H1 (cell line): ENCODE results near the gene ALPI. TPM values are rescaled to one million over a fixed set of nuclear protein-coding genes. Genes with fewer than 3 reads are reported as not detected.
A peak's percentile ranks its signal among the peaks of the same experiment; 100 is the strongest.

Experiments
- CTCF ChIA-PET: fragments of 300-600 bp; sonication (Branson Sonifier 250); formaldehyde crosslinking; loops from one replicate; lab custom pipeline; 2021; ENCODE audit not compliant: partially characterized antibody; lab: Charles Lee
- POLR2A ChIA-PET: fragments of 300-600 bp; sonication (Branson Sonifier 250); formaldehyde crosslinking; loops from one replicate; lab custom pipeline; 2021; ENCODE audit warnings: inconsistent platforms; ENCODE audit not compliant: partially characterized antibody; lab: Charles Lee
- DNase-seq, 2 experiments: peaks; one replicate each; pipeline versions ENCODE4 v3.0.0 to v3.0.0-alpha.2; 2010 to 2022; ENCODE audit warnings: low spot score in 2 of 2, low read depth in 1 of 2, mixed read lengths in 1 of 2
- FAIRE-seq: peaks from 2 replicates; lab custom pipeline; 2011; peaks lifted over from hg19 to GRCh38; lab: Jason Lieb, UNC
- H2AFZ ChIP-seq: 2 replicates; pipeline ENCODE4 v1.8.1; 2012; ENCODE audit warnings: low read length, inconsistent platforms
- H2AK5ac ChIP-seq: 2 replicates; pipeline ENCODE4 v1.6.1; 2013; ENCODE audit warnings: low read depth, low read length
- H2BK120ac ChIP-seq: replicated peaks from 2 replicates; pipeline ENCODE3; 2013; ENCODE audit warnings: low read depth, low read length, inconsistent platforms
- H2BK12ac ChIP-seq: 2 replicates; pipeline ENCODE4 v1.6.1; 2013; ENCODE audit warnings: low read depth, low read length
- H2BK15ac ChIP-seq: 2 replicates; pipeline ENCODE4 v1.6.1; 2013; ENCODE audit warnings: low read length
- H2BK20ac ChIP-seq: 2 replicates; pipeline ENCODE4 v1.6.1; 2013; ENCODE audit warnings: low read length
- H2BK5ac ChIP-seq: 2 replicates; pipeline ENCODE4 v1.6.1; 2013; ENCODE audit warnings: low read depth, low read length
- H3K14ac ChIP-seq: 2 replicates; pipeline ENCODE4 v1.6.1; 2013; ENCODE audit warnings: inconsistent platforms; ENCODE audit not compliant: insufficient read length
- H3K18ac ChIP-seq: 2 replicates; pipeline ENCODE4 v1.6.1; 2013; ENCODE audit warnings: low read length; ENCODE audit errors: extremely low read depth
- H3K23ac ChIP-seq: 2 replicates; pipeline ENCODE4 v1.6.1; 2013; ENCODE audit warnings: inconsistent platforms; ENCODE audit not compliant: insufficient read length
- H3K23me2 ChIP-seq: 2 replicates; pipeline ENCODE4 v1.6.1; 2013; ENCODE audit warnings: low read depth, low read length
- H3K27ac ChIP-seq: 2 replicates; pipeline ENCODE4 v1.6.1; 2011; ENCODE audit warnings: low read depth, low read length, inconsistent platforms
- H3K27me3 ChIP-seq, 4 experiments: replicated peaks in 1 of 4; 1 replicate in 1 of 4; 2 replicates in 3 of 4; pipeline versions ENCODE4 v1.6.1 to v1.8.1; 2011 to 2013; ENCODE audit warnings: low read length in 3 of 4, mild to moderate bottlenecking in 3 of 4, inconsistent platforms in 2 of 4, mixed read lengths in 2 of 4, moderate library complexity in 1 of 4; ENCODE audit not compliant: control insufficient read depth in 3 of 4, insufficient read depth in 3 of 4; ENCODE audit errors: extremely low read depth in 1 of 4
- H3K36me3 ChIP-seq, 4 experiments: 2 replicates each; pipeline versions ENCODE4 v1.6.1 to v1.8.1; 2011 to 2013; ENCODE audit warnings: mild to moderate bottlenecking in 4 of 4, low read length in 3 of 4, moderate library complexity in 2 of 4, control low read depth in 1 of 4, inconsistent platforms in 1 of 4; ENCODE audit not compliant: insufficient read depth in 4 of 4, control insufficient read depth in 2 of 4
- H3K4ac ChIP-seq: replicated peaks from 2 replicates; pipeline ENCODE3; 2013; ENCODE audit warnings: low read length, low read depth, mixed read lengths, inconsistent platforms; ENCODE audit not compliant: insufficient read length
- H3K4me1 ChIP-seq, 4 experiments: replicated peaks in 1 of 4; 1 replicate in 1 of 4; 2 replicates in 3 of 4; pipeline versions ENCODE4 v1.6.1 to v1.8.1; 2011 to 2013; ENCODE audit warnings: low read length in 3 of 4, inconsistent platforms in 2 of 4, mixed read lengths in 1 of 4; ENCODE audit not compliant: insufficient read depth in 4 of 4, control insufficient read depth in 3 of 4
- H3K4me2 ChIP-seq, 2 experiments: 2 replicates each; pipeline versions ENCODE4 v1.6.1 to v1.8.1; 2011 to 2013; ENCODE audit warnings: low read depth in 2 of 2, low read length in 2 of 2, control low read depth in 1 of 2, inconsistent platforms in 1 of 2, mild to moderate bottlenecking in 1 of 2; ENCODE audit not compliant: insufficient read depth in 1 of 2
- H3K4me3 ChIP-seq, 4 experiments: fragments of 200-600, 300-600 bp in 1 of 4; sonication (generic), shearing (Covaris generic), sonication (Bioruptor Twin) in 1 of 4; 2 replicates each; pipeline versions ENCODE4 v1.5.1 to v1.8.1; 2011 to 2016; ENCODE audit warnings: low read length in 4 of 4, low read depth in 3 of 4, control low read depth in 2 of 4, inconsistent platforms in 2 of 4, mild to moderate bottlenecking in 2 of 4, mixed read lengths in 1 of 4, moderate library complexity in 1 of 4; ENCODE audit not compliant: insufficient read depth in 2 of 4; ENCODE audit errors: extremely low read depth in 1 of 4
- H3K56ac ChIP-seq: replicated peaks from 2 replicates; pipeline ENCODE3; 2013; ENCODE audit warnings: low read depth, mild to moderate bottlenecking, mixed read lengths, low read length, inconsistent platforms; ENCODE audit not compliant: insufficient read length
- H3K79me1 ChIP-seq: 2 replicates; pipeline ENCODE4 v1.6.1; 2013; ENCODE audit warnings: low read depth, low read length, control low read depth
- H3K79me2 ChIP-seq, 2 experiments: 2 replicates each; pipeline versions ENCODE4 v1.6.1 to v1.8.1; 2012 to 2013; ENCODE audit warnings: low read length in 2 of 2, mild to moderate bottlenecking in 2 of 2, inconsistent platforms in 1 of 2; ENCODE audit not compliant: insufficient read depth in 2 of 2, control insufficient read depth in 1 of 2
- H3K9ac ChIP-seq, 4 experiments: replicated peaks in 1 of 4; 1 replicate in 1 of 4; 2 replicates in 3 of 4; pipeline versions ENCODE4 v1.6.1 to v1.8.1; 2011 to 2013; ENCODE audit warnings: low read depth in 3 of 4, low read length in 3 of 4, control low read depth in 2 of 4, mild to moderate bottlenecking in 2 of 4, moderate library complexity in 2 of 4, inconsistent platforms in 1 of 4; ENCODE audit errors: extremely low read depth in 1 of 4
- H3K9me3 ChIP-seq, 2 experiments: 2 replicates each; pipeline versions ENCODE4 v1.6.1 to v1.8.1; 2012 to 2013; ENCODE audit warnings: mild to moderate bottlenecking in 2 of 2, moderate library complexity in 2 of 2, control low read depth in 1 of 2, inconsistent platforms in 1 of 2, low read depth in 1 of 2, low read length in 1 of 2, mixed read lengths in 1 of 2; ENCODE audit not compliant: insufficient read depth in 2 of 2
- H4K20me1 ChIP-seq, 2 experiments: replicated peaks in 1 of 2; 2 replicates each; pipeline versions ENCODE3 to v1.8.1; 2011 to 2013; ENCODE audit warnings: inconsistent platforms in 2 of 2, low read length in 2 of 2, mild to moderate bottlenecking in 1 of 2; ENCODE audit not compliant: insufficient read depth in 2 of 2, control insufficient read depth in 1 of 2
- H4K5ac ChIP-seq: 2 replicates; pipeline ENCODE4 v1.6.1; 2013; ENCODE audit warnings: low read length, low read depth, mixed read lengths, inconsistent platforms; ENCODE audit not compliant: insufficient read length
- H4K8ac ChIP-seq: 2 replicates; pipeline ENCODE4 v1.8.0; 2013; ENCODE audit warnings: mild to moderate bottlenecking, moderate library complexity, low read length, inconsistent platforms; ENCODE audit not compliant: insufficient read depth; ENCODE audit errors: extremely low read depth
- H4K91ac ChIP-seq: replicated peaks from 2 replicates; pipeline ENCODE3; 2013; ENCODE audit warnings: low read length, mixed read lengths, inconsistent platforms; ENCODE audit not compliant: insufficient read length
- CBX8 ChIP-seq: fragments of 300-800, 300-1000 bp; sonication (generic); IDR thresholded peaks from 2 replicates; pipeline ENCODE4 v1.7.1; 2016; ENCODE audit warnings: low read depth, low read length, borderline replicate concordance
- CHD2 ChIP-seq: IDR thresholded peaks from 2 replicates; pipeline ENCODE4 v1.6.1; 2012; ENCODE audit warnings: low read length, improper control_type of control experiment
- JUND ChIP-seq: IDR thresholded peaks from 2 replicates; pipeline ENCODE4 v1.6.1; 2011; ENCODE audit warnings: mild to moderate bottlenecking, improper control_type of control experiment, low read length
- KDM4A ChIP-seq: IDR thresholded peaks from one replicate; pipeline ENCODE4 v1.7.1; 2012; ENCODE audit warnings: low read depth, mild to moderate bottlenecking, moderate library complexity, low read length, inconsistent platforms; ENCODE audit not compliant: severe bottlenecking
- POU5F1 ChIP-seq: IDR thresholded peaks from 2 replicates; pipeline ENCODE4 v1.6.1; 2011; ENCODE audit warnings: low read depth, mild to moderate bottlenecking, low read length, moderate library complexity
- RBBP5 ChIP-seq: IDR thresholded peaks from 2 replicates; pipeline ENCODE4 v1.7.1; 2012; ENCODE audit warnings: low read depth, mild to moderate bottlenecking, inconsistent platforms, low read length, moderate library complexity, borderline replicate concordance
- RFX5 ChIP-seq: IDR thresholded peaks from 2 replicates; pipeline ENCODE4 v1.6.1; 2011; ENCODE audit warnings: low read depth, low read length, improper control_type of control experiment, borderline replicate concordance
- SP1 ChIP-seq: IDR thresholded peaks from 2 replicates; pipeline ENCODE4 v1.6.1; 2011; ENCODE audit warnings: low read depth, low read length
- SRF ChIP-seq: IDR thresholded peaks from 2 replicates; pipeline ENCODE4 v1.6.1; 2011; ENCODE audit warnings: mild to moderate bottlenecking, low read depth, low read length, moderate library complexity
- ZNF274 ChIP-seq: IDR thresholded peaks from 2 replicates; pipeline ENCODE4 v1.7.0; 2012; ENCODE audit warnings: low read length, borderline replicate concordance; ENCODE audit errors: extremely low read depth
- WGBS, 2 experiments: shearing (Covaris generic) in 1 of 2; methylation state at CpG; one replicate each; pipeline versions ENCODE4 v1.1.6 to v1.1.7; 2013 to 2015; ENCODE audit warnings: low lambda C conversion rate in 2 of 2, mixed read lengths in 2 of 2, inconsistent platforms in 1 of 2, low coverage in 1 of 2, missing lambda C conversion rate in 1 of 2; ENCODE audit not compliant: insufficient replicate concordance in 2 of 2, insufficient coverage in 1 of 2, insufficient read length in 1 of 2; ENCODE audit errors: extremely low coverage in 1 of 2, missing lambda C conversion rate in 1 of 2; 5-methylcytosine and 5-hydroxymethylcytosine counted together
- polyA plus RNA-seq, 7 experiments: library from polyadenylated mRNA; depleted of rRNA in 3 of 7; stranded (reverse) in 5 of 7; unstranded in 2 of 7; fragments of >200 nt in 5 of 7; fragments of 200-250 nt in 2 of 7; gene quantifications; 1 replicate in 5 of 7; 2 replicates in 1 of 7; 4 replicates in 1 of 7; pipeline versions ENCODE4 v1.2.1 to v1.2.3, GENCODE V29; 2011 to 2013; ENCODE audit warnings: missing spikeins in 2 of 7, mixed read lengths in 2 of 7
- total RNA-seq: library from RNA; stranded (reverse); fragmentation: NEBNext Ultra II Directional; extraction: Animal tissue kit (Norgen Biotek cat#: 25700); gene quantifications from 2 replicates; pipeline ENCODE4 v1.2.1, GENCODE V29; 2021
- TF ChIP-seq, protein P1 (sequence below): IDR thresholded peaks from 2 replicates; pipeline ENCODE4 v1.6.1; 2012; ENCODE audit warnings: low read length, inconsistent platforms
- TF ChIP-seq, protein P2 (sequence below): IDR thresholded peaks from 2 replicates; pipeline ENCODE4 v1.6.1; 2012; ENCODE audit warnings: inconsistent platforms

The ALPI gene
- total and polyA plus RNA-seq, 2 of the 8 experiments (the other 6 are each of a cell fraction or from before 2014, with no cell fraction given): not detected

DNA sequence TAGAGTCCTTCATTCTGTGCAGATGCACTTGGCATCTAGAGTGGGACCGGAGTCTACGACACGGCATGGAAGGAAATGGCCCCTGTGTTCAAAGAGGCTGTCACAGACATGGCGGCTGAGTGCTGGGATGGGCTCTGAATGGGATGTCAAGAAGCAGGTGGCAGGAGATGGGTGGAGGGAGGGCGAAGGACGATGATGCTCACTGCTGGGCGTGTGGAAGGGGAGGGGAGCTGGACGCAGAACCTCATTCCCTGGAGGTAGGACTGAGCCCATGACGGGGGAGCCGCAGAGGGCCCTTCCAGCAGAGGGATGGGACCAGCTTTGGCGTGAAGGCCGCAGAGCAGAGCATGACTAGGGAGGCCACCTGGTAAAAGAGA lies 18.8 kb upstream of the ALPI start:
- Histone ChIP-seq H3K27ac (no peak overlapping the region), H3K79me2 (no peaks in the 10 kb centered on the region), H3K79me1 (no peaks in the 10 kb centered on the region), H3K23me2 (no peaks in the 10 kb centered on the region), H3K56ac (no peak overlapping the region), H2BK120ac (no peak overlapping the region), H3K18ac (no peak overlapping the region; the same call in 1 of the 2 replicates), H4K5ac (no peak overlapping the region), H3K9ac (no peak overlapping the region), H4K91ac (no peak overlapping the region), H3K4me1 (peaks cover 0 to 13% (median 9%) of the 10 kb centered on the region in 4 experiments; a peak in 6 of 7 replicates), H4K20me1 (no peaks in the 10 kb centered on the region), H3K36me3 (no peaks in the 10 kb centered on the region), H2BK5ac (no peak overlapping the region), H3K23ac (no peak overlapping the region), H2AFZ (no peak overlapping the region), H3K4me3 (no peak overlapping the region), H2BK20ac (no peak overlapping the region), H3K14ac (no peak overlapping the region), H2BK15ac (no peak overlapping the region), H2BK12ac (0 out of 2 replicates have a peak overlapping the region, but pooled peaks have one; percentile 71), H3K9me3 (no peaks in the 10 kb centered on the region), H3K4me2 (no peak overlapping the region), H3K4ac (no peak overlapping the region), H2AK5ac (no peak overlapping the region), H3K27me3 (peaks cover 0 to 2% (median 0%) of the 10 kb centered on the region in 4 experiments; a peak in 2 of 7 replicates), H4K8ac (no peak overlapping the region; the same call in 1 of the 2 replicates)
- DNase-seq (no peak), FAIRE-seq (no peak)
- CTCF ChIA-PET: interaction anchor here (0.6 to 6.8 kb wide), 40 partner anchors 10 to 536 kb away, joined by 3 to 82 read pairs (median 4); partner anchors contain the start of genes ALPG and PRSS56
- POLR2A ChIA-PET: interaction anchor here (0.9 to 1.6 kb wide), 7 partner anchors 12 to 26 kb away, joined by 3 to 5 read pairs (median 4); no protein-coding TSS in a partner anchor
- 84% methylated on average over 12 of the region's 12 CpGs; no CpG with 5 or more reads in 1 of the 2 experiments for WGBS, 2 experiments
- TF ChIP-seq ZNF274: no peak
- TF ChIP-seq, protein P1, sequence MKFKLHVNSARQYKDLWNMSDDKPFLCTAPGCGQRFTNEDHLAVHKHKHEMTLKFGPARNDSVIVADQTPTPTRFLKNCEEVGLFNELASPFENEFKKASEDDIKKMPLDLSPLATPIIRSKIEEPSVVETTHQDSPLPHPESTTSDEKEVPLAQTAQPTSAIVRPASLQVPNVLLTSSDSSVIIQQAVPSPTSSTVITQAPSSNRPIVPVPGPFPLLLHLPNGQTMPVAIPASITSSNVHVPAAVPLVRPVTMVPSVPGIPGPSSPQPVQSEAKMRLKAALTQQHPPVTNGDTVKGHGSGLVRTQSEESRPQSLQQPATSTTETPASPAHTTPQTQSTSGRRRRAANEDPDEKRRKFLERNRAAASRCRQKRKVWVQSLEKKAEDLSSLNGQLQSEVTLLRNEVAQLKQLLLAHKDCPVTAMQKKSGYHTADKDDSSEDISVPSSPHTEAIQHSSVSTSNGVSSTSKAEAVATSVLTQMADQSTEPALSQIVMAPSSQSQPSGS: no peak
- TF ChIP-seq JUND: no peak
- no peak for TF ChIP-seq RBBP5
- no peak for TF ChIP-seq SP1
- TF ChIP-seq KDM4A: no peak
- TF ChIP-seq CHD2: no peak
- TF ChIP-seq RFX5: no peak
- TF ChIP-seq SRF: no peak
- TF ChIP-seq, protein P2, sequence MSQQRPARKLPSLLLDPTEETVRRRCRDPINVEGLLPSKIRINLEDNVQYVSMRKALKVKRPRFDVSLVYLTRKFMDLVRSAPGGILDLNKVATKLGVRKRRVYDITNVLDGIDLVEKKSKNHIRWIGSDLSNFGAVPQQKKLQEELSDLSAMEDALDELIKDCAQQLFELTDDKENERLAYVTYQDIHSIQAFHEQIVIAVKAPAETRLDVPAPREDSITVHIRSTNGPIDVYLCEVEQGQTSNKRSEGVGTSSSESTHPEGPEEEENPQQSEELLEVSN: no peak
- TF ChIP-seq POU5F1: no peak
- no peak for TF ChIP-seq CBX8
